ENCODE measurements around the gene ACE. TPM values are rescaled to one million over a fixed set of nuclear protein-coding genes. Genes with fewer than 3 reads are reported as not detected.

Gene ACE
- total and polyA plus RNA-seq, 4 donors, result 1.1 to 6.9 (median 2.4) TPM

GRCh38 chr17:63439687-63440086, 37.2 kb upstream of the ACE start:
- TF ChIP-seq YY1 (IDR thresholded peaks at IDR 0.05) (peak; percentile 78), SP1 (IDR thresholded peaks at IDR 0.05) (peak; percentile 7), RXRA (IDR thresholded peaks at IDR 0.05) (no peak)
- DNase-seq (ENCODE audit: low spot score), result no peak
- WGBS, result 66% methylated on average over 8 of the region's 8 CpGs
- Histone ChIP-seq H3K9ac (ENCODE audit: low read depth in 1 of 2, low read length in 2 of 2) (no peak overlapping the region), H3K36me3 (ENCODE audit: control insufficient read depth in 4 of 4, insufficient read depth in 3 of 4, low read depth in 1 of 4, low read length in 3 of 4) (no peaks in the 10 kb centered on the region), H3K27ac (ENCODE audit: low read depth in 1 of 2, low read length in 2 of 2) (peak overlapping the region in 1 of 2 donors; percentile 37), H3K4me1 (ENCODE audit: control insufficient read depth in 4 of 4, insufficient read depth in 4 of 4, low read length in 3 of 4) (peaks cover 0 to 12% (median 1%) of the 10 kb centered on the region in 4 donors), H3K27me3 (ENCODE audit: control insufficient read depth in 4 of 4, insufficient read depth in 4 of 4, low read length in 3 of 4) (no peaks in the 10 kb centered on the region), H3K4me3 (ENCODE audit: low read depth in 1 of 3, low read length in 3 of 3) (no peak overlapping the region), H3K9me3 (ENCODE audit: control insufficient read depth in 4 of 4, low read length in 3 of 4) (no peaks in the 10 kb centered on the region)

GRCh38 chr17:63440127-63440769, 36.6 kb upstream of the ACE start:
- Histone ChIP-seq H3K27me3 (ENCODE audit: control insufficient read depth in 4 of 4, insufficient read depth in 4 of 4, low read length in 3 of 4) (no peaks in the 10 kb centered on the region), H3K9me3 (ENCODE audit: control insufficient read depth in 4 of 4, low read length in 3 of 4) (no peaks in the 10 kb centered on the region), H3K4me1 (ENCODE audit: control insufficient read depth in 4 of 4, insufficient read depth in 4 of 4, low read length in 3 of 4) (peaks cover 3 to 12% (median 3%) of the 10 kb centered on the region in 4 donors), H3K4me3 (ENCODE audit: low read depth in 1 of 3, low read length in 3 of 3) (no peak overlapping the region), H3K27ac (ENCODE audit: low read depth in 1 of 2, low read length in 2 of 2) (peak overlapping the region in 1 of 2 donors; percentile 37), H3K36me3 (ENCODE audit: control insufficient read depth in 4 of 4, insufficient read depth in 3 of 4, low read depth in 1 of 4, low read length in 3 of 4) (no peaks in the 10 kb centered on the region), H3K9ac (ENCODE audit: low read depth in 1 of 2, low read length in 2 of 2) (no peak overlapping the region)
- WGBS, result 82% methylated on average over 22 of the region's 22 CpGs
- DNase-seq (ENCODE audit: low spot score), result no peak
- no peak for TF ChIP-seq ATF3 (IDR thresholded peaks at IDR 0.05)
- TF ChIP-seq SP1 (IDR thresholded peaks at IDR 0.05), result no peak
- TF ChIP-seq NR2F2 (IDR thresholded peaks at IDR 0.05), result no peak
- TF ChIP-seq YY1 (IDR thresholded peaks at IDR 0.05), result no peak
- no peak for TF ChIP-seq HNF4G (IDR thresholded peaks at IDR 0.05)
- no peak for TF ChIP-seq FOXA1 (IDR thresholded peaks at IDR 0.05)
- no peak for TF ChIP-seq GABPA (IDR thresholded peaks at IDR 0.05 in 1 of 2, conservative IDR thresholded peaks at IDR 0.05 in 1 of 2)
- TF ChIP-seq TAF1 (conservative IDR thresholded peaks at IDR 0.05), result no peak
- no peak for TF ChIP-seq EGR1 (IDR thresholded peaks at IDR 0.05; ENCODE audit: low read depth in 2 of 2)
- TF ChIP-seq JUND (IDR thresholded peaks at IDR 0.05), result no peak

- Histone ChIP-seq H3K36me3 (ENCODE audit: control insufficient read depth in 4 of 4, insufficient read depth in 3 of 4, low read depth in 1 of 4, low read length in 3 of 4) (no peaks in the 10 kb centered on the region), H3K4me1 (ENCODE audit: control insufficient read depth in 4 of 4, insufficient read depth in 4 of 4, low read length in 3 of 4) (peaks cover 5 to 10% (median 7%) of the 10 kb centered on the region in 4 donors), H3K9ac (ENCODE audit: low read depth in 1 of 2, low read length in 2 of 2) (no peak overlapping the region), H3K27me3 (ENCODE audit: control insufficient read depth in 4 of 4, insufficient read depth in 4 of 4, low read length in 3 of 4) (no peaks in the 10 kb centered on the region), H3K4me3 (ENCODE audit: low read depth in 1 of 3, low read length in 3 of 3) (no peak overlapping the region), H3K27ac (ENCODE audit: low read depth in 1 of 2, low read length in 2 of 2) (no peak overlapping the region), H3K9me3 (ENCODE audit: control insufficient read depth in 4 of 4, low read length in 3 of 4) (no peaks in the 10 kb centered on the region)
- 86% methylated on average over 16 of the region's 16 CpGs for WGBS
- TF ChIP-seq HNF4G (IDR thresholded peaks at IDR 0.05) (no peak), REST (IDR thresholded peaks at IDR 0.05) (no peak)
- DNase-seq (ENCODE audit: low spot score), result no peak
These were observed 36.0 kb upstream of the ACE start for GRCh38 chr17:63440770-63441335.
